ENCODE data around the gene EVPLL.
"Not testable (repeated sequence)": the region's sequence is repeated elsewhere in the genome, so short reads cannot be mapped to it uniquely, and the experiment has no call there.

The EVPLL gene

DNA sequence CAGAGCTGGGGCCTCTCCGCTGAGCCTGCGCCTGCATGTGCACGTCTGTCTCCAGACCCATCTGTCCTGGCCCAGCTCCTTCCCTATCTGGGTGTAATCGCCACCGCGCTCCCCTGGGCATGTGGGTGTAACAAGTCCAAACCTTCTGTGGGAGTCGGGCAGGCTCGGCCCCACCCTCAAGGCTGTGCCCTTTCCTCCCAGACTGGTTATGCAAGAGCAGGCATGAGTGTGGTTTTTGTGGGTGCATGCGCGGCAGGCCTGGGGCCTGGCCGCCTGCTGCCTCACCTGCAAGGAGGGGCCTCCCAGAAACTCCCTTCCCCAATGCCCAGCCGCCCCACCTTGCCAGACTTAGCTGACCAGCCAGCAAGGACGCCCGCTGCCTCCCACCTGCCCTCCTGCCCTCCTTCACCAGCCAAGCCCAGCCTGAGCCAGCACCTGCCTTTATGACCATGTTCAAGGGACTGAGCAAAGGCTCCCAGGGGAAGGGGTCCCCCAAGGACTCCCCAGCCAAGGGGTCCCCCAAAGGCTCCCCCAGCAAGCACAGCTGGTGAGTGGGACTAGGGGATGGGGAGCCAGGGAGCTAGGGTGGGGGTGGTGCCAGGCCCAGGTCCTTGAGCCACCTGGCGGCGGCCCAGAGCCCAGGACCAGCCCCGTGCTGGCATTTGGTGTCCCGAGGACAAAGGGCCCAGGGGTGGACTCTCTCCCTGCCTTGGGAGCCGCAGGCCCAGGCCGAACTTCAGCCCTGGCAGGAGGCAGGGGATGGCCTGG, at the start of gene EVPLL:
TSS of gene EVPLL (plus strand) at position 342 of the 768 bp plus-strand sequence. CDS start 3,160 bp downstream, outside the sequence.
- DNase-seq (ENCODE audit: low read depth in 1 of 2, low spot score in 1 of 2): no peak

DNA sequence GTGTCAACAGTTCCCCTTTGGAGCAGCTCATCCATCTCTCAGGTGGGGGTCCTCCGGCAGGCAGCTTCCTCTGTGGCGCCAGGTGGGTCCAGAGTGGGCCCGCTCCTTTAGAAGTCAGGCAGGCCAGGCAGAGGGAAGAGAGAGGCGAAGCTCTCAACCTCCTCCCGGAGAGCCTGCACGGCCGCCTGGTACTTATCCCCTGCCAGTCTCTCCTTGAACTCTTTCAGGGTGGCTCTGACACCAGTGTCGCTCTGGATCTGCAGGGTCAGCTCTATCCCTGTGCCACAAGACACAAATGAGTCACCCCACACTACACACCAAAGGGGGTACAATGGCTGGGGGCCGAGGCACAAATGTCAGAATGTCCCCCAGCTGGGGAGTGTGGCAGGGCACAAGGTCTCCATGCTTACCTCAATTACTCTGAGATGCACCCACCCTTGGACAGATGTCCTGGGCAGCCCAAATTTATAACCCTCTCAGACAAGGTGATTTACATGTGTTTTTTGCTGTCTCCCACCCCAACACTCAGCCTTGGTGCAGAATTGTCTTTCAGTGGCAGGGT, 48.9 kb upstream of the EVPLL start:
- no peak for DNase-seq (ENCODE audit: low read depth in 1 of 2, low spot score in 1 of 2)

DNA sequence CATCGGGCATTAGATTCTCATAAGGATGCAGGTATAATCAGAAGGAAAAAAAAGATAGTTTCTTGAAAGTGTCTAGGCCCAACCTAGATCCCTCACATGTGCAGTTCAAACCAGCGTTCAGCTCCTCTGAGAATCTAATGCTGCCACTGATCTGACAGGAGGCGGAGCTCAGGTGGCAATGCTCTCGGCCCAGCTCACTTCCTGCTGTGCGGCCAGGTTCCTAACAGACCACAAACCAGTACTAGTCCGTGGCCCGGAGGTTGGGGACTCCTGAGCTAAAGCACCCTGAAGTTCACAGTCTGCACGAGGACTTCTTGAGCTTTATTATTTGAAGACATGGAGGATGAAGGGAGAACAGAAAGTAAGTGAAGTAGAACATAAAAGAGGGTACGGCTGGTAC, 45.7 kb upstream of the EVPLL start:
- DNase-seq (ENCODE audit: low read depth in 1 of 2, low spot score in 1 of 2): no peak

DNA sequence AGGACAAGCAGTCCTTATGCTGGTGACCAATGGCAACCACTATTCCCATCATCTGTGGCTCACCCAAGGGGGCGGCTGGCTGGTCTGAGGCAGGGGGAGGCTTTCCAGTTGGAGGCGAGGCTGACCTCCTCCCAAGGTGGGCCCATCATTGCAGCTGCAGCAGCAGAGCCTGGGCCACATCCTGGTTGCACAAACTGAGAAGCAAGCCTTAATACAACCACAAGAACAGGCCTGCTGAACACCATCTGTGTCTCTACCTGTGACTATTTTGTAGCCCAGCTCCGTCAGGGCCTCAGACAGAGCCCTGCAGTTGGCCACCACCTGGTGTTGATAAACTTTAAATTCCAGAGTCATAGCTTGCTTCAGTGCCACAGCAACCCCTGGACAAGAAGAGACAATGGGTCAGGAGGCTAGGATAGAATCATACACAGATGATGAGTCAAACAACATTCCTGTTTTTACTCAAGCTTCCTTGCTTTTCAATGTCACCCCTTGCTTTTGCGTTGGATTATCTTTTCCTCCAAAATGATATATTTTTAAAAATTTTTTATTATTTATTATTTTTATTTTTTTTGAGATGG, 44.6 kb upstream of the EVPLL start:
- DNase-seq (ENCODE audit: low read depth in 1 of 2, low spot score in 1 of 2): no peak

DNA sequence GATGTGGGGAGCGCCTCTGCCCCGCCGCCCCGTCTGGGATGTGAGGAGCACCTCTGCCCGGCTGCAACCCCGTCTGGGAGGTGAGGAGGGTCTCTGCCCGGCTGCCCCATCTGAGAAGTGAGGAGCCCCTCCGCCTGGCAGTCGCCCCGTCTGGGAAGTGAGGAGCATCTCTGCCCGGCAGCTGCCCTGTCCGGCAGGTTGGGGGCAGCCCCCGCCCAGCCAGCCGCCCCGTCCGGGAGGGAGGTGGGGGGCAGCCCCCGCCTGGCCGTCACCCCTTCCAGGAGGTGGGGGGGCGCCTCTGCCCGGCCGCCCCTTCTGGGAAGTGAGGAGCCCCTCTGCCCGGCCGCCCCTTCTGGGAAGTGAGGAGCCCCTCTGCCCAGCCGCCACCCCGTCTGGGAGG, 39.4 kb upstream of the EVPLL start:
- DNase-seq (ENCODE audit: low read depth in 1 of 2, low spot score in 1 of 2): not testable (repeated sequence)

DNA sequence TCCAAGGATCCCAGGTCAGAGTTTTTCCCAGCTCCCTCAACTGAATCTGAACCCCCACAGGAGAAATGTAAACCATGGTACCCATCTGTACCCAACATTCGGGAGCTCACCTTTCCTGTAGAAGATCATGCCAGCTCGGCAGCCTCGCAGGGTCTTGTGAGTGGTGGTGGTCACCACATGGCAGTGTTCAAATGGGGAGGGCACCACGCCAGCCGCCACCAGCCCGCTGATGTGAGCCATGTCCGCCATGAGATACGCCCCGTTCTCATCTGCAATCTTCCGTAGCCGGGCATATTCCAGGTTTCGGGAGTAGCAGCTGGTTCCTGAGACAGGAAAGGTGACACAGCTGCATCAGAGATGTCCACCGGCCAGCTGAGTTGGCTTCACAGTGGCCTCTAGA, 37.6 kb upstream of the EVPLL start:
- no peak for DNase-seq (ENCODE audit: low read depth in 1 of 2, low spot score in 1 of 2)

DNA sequence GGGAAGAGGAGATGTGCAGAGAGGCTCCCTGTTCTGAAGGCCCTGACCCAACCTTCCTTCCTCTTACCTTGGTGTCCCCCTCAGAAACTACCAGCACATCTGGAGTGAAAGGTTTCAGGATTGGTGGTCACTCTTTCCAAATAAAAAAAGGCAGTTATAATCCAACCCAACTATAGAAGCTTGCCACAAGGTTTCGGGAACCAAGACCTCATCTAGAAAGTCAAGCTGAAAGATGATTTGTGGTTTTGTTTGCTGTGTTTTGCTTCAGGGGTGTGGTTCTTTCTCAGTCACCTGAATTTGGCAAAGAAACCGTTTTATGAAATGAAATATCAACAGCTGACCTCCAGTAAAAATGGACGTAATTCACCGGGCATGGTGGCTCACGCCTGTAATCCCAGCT, 33.6 kb upstream of the EVPLL start:
- DNase-seq (ENCODE audit: low read depth in 1 of 2, low spot score in 1 of 2): no peak

DNA sequence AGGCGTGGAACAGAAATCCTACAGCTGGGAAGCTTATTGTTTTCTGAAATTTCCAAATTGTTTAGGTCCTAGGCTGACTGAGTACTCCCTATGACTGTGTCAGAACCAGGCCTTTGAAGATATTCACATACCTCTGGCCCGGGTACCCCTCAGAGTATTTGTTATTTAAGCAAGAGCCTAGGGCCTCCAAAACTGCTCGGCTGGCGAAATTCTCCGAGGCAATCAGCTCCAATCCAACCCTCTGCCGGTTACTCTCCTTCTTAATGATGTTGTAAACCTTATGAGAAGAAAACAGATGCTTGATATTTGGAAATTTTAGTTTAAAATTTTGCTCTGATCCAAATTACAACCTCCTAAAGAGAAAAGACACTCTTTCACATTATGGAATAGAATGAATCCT, 24.0 kb upstream of the EVPLL start:
- no peak for DNase-seq (ENCODE audit: low read depth in 1 of 2, low spot score in 1 of 2)

DNA sequence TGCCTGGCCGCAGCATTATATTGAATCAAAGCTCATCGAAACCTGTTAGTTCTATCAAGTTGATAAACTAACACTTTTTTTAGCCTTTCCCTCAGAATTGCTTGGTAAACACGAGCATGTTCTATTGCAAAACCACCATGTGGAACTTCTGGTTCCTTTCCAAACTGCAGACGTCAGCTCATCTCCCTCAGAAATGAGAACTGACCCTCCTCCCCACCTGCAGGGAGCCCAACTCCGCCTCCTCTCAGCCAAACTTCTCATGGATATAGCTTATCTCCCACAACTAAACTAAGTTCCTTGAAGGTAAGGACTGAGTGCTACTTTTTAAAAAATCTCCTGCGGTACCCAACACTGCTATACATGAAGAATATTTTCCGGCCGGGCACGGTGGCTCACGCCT, 21.0 kb upstream of the EVPLL start:
- DNase-seq (ENCODE audit: low read depth in 1 of 2, low spot score in 1 of 2): no peak

DNA sequence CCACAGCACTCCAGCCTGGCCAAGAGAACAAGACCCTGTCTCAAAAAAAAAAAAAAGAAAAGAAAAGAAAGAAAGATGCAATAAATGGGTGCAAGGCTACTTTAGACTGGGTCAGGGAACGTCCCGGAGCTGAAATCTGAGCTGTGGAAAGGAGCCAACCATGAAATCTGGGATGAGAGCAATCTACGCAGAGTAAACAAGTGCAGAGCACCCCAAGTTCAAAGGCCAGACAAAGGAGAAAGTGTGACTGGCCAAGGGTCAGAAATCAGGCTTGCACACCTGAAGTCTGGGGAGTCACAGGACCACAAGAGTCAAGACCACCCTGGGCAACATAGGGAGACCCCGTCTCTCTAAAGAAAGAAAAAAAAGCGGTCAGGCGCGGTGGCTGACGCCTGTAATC, 17.1 kb upstream of the EVPLL start:
- DNase-seq (ENCODE audit: low read depth in 1 of 2, low spot score in 1 of 2): no peak

DNA sequence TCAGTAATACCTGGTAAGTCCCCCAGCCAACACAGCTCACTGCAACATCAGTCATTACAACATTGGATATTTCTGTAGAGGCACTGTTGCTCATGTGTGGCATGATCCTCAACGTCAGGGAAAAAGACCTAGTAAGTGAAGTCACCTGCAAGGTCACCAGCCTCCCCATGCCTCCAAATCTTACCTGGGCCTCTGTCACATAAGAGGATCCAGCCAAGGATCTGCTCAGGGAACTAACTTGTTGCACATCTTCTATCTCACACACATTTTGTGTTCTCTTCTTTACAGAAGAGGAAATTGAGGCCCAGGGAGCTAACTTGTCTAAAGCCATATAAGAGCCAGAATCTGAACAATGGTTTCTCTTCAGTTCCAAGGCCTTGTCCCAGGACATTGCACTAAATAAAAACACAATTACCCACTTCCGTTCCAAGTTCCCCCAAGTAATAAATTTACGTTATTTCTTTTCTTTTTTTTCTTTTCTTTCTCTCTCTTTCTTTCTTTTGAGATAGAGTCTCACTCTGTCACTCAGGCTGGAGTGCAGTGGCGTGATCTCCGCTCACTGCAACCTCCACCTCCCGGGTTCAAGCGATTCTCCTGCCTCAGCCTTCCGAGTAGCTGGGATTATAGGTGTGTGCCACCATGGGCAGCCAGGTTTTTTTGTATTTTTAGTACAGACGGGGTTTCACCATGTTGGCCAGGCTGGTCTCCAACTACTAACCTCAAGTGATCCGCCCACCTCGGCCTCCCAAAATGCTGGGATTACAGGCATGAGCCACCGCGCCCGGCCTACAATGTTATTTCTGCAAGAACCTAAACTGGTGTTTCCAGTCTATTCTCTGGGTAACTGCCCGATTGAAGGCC, 15.5 kb upstream of the EVPLL start:
- no peak for DNase-seq (ENCODE audit: low read depth in 1 of 2, low spot score in 1 of 2)

DNA sequence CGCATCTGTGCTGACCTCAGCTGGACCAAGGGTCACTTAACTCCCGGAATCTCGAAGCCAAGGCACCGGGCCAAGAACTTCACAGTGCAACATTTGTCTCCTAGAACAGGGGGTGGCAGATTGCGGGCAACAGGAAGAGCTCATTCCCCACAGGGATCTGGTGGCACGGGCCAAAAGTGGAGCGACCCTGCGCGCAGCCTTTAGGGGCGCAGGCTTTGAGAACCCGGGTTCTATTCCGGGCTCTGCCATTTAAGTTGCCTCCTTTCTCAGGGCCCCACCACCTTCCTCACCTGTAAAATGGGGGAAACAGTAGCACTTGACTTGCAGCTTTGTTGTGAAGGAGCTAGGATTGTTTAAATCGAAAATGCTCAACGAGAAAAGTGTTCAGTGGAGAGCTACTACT, 14.9 kb upstream of the EVPLL start:
- no peak for DNase-seq (ENCODE audit: low read depth in 1 of 2, low spot score in 1 of 2)

DNA sequence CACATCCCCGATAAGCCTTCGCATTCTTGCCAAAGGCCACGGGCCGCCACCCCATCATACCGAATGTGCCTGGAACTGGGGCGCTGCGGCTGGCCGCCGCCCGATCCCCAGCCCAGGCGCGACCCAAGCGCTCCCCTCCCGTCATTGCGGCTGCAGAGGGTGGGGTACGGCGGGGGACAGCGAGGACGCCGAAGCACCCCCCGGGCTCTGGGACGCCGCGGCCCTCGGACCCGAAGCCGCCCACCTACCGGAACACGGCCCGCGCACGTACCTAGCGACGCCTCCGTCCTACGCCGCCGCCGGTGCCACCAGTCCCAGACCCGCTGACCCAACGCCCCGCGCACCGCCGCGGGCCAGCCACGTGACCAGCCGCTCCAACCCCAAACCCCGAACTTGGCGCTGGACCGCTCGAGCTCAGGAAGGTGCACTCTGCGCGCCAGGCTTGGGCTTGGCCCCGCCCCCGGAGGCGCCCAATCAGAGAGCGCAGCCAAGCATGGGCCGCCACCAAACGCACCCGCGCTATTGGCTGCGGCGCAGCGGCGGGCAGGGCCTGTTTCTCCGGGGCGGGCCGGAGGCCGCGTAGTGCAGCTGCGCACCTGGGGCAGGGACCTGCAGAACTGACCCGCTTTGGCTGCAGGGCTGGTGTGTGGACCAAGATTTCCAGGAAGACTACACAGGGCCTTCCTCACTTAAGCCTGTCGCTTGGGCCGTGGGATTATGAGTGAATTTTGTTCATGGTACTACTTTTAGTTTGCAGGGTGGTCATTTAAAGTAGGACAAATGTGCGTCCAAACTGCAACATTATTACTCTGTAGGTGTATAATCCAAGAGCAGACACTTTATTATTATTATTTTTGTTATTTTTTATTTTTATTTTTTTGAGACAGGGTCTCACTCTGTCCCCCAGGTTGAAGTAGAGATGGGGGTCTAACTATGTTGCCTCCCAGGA, 14.2 kb upstream of the EVPLL start, which contains the start of gene SHMT1:
TSS of gene SHMT1 (minus strand) at position 450 of the 949 bp plus-strand sequence. CDS start 7,569 bp downstream, outside the sequence.
- peak; percentile 83 to 87 for DNase-seq (ENCODE audit: low read depth in 1 of 2, low spot score in 1 of 2)

DNA sequence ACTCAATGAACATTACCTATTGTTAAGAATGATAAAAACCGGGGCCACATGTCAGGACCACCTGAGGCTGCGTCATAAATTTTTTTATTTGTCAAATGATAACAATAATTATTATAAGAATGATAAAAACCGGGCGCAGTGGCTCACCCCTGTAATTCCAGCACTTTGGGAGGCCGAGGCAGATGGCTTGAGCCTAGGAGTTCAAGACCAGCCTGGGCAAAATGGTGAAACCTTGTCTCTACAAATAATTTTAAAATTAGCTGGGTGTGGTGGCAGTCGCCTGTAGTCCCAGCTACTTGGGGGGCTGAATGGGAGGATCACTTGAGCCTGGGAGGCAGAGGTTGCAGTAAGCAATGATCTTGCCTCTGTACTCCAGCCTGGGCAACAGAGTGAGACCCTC, 13.4 kb upstream of the EVPLL start:
- DNase-seq (ENCODE audit: low read depth in 1 of 2, low spot score in 1 of 2): no peak

DNA sequence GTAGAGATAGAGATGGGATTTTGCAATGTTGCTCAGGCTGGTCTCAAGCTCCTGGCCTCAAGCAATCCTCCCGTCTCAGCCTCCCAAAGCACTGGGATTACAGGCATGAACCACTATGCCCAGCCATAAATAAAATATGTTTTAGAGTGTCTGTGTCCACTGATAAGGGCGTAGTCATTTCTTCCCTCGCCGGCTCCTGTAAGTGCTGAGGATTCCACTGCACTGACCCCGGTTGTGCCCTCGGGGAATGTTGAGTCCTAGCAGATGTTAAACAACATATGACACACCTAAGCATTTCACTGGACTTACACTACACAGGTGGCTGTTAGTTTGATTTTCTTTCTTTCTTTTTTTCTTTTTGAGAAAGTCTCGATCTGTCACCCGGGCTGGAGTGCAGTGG, 8.6 kb upstream of the EVPLL start:
- no peak for DNase-seq (ENCODE audit: low read depth in 1 of 2, low spot score in 1 of 2)

DNA sequence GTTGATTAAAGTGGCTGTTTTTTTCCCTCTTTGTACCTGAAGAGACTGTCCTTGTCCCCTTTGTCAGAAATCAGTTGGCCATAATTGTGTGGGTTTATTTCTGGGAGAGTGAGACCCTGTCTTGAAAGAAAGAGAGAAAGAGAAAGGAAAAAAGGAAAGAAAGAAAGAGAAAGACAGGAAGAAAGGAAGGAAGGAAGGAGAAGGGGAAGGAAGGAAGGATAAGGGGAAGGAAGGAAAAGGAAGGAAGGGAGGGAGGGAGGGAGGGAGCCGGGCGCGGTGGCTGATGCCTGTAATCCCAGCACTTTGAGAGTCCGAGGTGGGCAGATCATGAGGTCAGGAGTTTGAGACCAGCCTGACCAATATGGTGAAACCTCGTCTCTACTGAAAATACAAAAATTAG, 6.8 kb upstream of the EVPLL start:
- DNase-seq (ENCODE audit: low read depth in 1 of 2, low spot score in 1 of 2): no peak

DNA sequence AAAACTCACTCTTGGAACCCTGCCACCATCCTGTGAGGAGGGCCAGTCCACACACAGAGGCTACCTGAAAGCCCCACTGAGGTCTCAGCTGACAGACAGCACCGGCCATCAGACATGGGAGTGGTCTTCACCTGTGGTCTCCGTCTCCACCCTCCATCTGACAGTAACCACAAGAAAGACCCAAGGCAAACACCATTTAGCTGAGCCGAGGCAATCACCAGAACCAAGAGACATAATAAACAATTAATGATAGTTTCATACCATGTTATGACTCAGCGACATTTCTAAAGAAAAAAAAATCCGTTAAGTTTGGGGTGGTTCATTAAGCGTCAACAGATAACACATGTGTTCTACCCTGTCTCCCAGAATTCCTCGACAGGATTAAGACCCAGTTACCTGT, 6.1 kb upstream of the EVPLL start:
- no peak for DNase-seq (ENCODE audit: low read depth in 1 of 2, low spot score in 1 of 2)

DNA sequence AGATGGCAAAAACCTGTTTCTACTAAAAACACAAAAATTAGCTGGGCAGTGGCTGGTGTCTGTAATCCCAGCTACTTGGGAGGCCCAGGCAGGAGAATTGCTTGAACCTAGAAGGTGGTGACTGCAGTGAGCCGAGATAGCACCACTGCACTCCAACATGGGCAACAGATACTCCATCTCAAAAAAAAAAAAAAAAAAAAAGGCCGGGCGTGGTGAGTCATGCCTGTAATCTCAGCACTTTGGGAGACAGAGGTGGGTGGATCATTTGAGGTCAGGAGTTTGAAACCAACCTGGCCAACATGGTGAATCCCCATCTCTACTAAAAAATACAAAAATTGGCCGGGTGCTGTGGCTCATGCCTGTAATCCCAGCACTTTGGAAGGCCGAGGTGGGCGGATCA, 4.4 kb upstream of the EVPLL start:
- not testable (repeated sequence) for DNase-seq (ENCODE audit: low read depth in 1 of 2, low spot score in 1 of 2)

DNA sequence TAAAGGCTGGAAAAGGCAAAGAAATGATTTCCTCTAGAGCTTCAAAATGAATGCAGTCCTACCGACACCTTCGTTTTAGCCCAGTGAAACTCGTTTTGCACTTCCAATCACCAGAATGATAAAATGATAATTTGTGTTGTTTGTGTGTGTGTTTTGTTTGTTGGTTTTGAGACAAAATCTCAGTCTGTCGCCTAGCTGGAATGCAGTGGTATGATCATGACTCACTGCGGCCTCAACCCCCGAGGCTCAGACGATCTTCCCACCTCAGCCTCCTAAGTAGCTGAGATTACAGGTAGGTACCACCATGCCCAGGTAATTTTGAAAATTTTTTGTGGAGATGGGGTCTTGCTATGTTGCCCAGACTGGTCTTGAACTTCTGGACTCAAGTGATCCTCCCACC, 3.4 kb upstream of the EVPLL start:
- no peak for DNase-seq (ENCODE audit: low read depth in 1 of 2, low spot score in 1 of 2)

DNA sequence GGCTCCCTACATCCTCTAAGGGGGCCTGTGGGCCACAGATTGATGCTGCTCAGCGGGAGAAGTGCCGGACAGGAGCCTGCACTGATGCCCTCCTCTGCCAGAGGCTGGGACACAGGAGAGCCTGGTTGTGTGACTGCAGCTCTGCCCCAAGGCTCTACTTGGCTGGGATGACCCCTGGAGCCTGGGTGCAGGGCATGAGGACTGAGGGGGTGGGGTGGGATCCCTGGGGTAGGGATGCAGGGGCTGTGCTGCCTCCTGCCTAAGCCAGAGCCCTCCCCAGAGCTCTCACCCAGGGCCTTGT, 577 bp downstream of the EVPLL start:
- no peak for DNase-seq (ENCODE audit: low read depth in 1 of 2, low spot score in 1 of 2)

DNA sequence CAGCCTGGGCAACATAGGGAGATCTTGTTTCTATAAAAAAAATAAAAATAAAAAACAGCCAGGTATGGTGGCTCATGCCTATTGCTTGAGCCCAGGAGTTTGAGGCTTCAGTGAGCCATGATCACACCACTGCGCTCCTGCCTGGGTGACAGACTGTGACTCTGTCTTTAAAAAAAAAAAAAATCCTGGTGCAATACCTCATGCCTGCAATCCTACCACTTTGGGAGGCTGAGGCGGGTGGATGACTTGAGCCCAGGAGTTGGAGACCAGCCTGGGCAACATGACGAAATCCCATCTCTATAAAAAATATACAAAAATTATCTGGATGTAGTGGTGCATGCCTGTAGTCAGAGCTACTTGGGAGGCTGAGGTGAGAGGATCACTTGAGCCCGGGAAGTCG, 1.0 kb downstream of the EVPLL start:
- DNase-seq (ENCODE audit: low read depth in 1 of 2, low spot score in 1 of 2): not testable (repeated sequence)

Measured in activated T-helper 1 cell treated with anti-CD3 and anti-CD28 coated beads, Interleukin-2, amount 50 U/mL, for 16 hours (primary cell).